ENCODE measurements around the gene SLC35A4.

- TF ChIP-seq CTCF (IDR thresholded peaks at IDR 0.05; ENCODE audit: low read depth, low read length, missing input control) (no peak), EGR1 (IDR thresholded peaks at IDR 0.05; ENCODE audit: low read depth in 2 of 2) (no peak), REST (IDR thresholded peaks at IDR 0.05) (no peak), GABPA (IDR thresholded peaks at IDR 0.05 in 1 of 2, conservative IDR thresholded peaks at IDR 0.05 in 1 of 2) (no peak), RXRA (IDR thresholded peaks at IDR 0.05) (no peak)
Measured at GRCh38 chr5:140554454-140554853, 10.2 kb upstream of the SLC35A4 start.
